CD1c-positive myeloid dendritic cell (primary cell): ENCODE data around the gene KAZALD1.

Experiments
- DNase-seq: peaks from one replicate; pipeline ENCODE4 v3.0.0-alpha.2; 2016; ENCODE audit errors: extremely low spot score

The KAZALD1 gene

DNA sequence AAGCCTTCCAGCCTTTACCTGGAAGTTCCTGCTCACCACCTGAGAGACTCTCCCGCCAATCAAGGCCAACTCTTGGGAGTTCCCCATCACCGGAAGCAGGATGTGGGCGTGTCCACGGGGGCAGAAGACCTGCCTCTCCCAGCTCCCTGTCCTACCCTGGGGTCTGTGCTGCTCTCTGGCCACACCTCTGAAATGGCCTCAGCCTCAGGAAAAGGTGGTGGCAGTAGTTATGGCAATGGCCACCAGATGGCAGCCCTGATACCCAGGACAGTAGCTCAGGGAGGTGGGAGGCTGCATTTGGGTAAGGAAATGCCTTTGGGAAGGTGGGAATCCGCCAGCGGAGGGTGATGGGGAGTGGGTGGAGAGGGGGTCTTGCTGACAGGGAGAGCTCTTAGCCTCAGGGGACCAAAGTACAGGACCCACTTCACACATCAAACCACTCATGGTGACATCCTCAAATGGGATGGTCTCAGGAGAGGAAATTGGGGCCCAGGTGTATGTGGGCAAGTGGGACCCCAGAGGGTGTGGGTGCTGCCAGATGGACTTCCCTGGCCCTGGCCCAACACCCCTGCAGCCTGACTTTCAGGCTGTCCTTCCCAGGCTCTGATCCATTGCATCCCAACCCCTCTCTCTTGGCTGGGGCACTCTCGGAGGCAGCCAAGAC is 33.9 kb downstream of the KAZALD1 start:
- DNase-seq, result peak; percentile 73

DNA sequence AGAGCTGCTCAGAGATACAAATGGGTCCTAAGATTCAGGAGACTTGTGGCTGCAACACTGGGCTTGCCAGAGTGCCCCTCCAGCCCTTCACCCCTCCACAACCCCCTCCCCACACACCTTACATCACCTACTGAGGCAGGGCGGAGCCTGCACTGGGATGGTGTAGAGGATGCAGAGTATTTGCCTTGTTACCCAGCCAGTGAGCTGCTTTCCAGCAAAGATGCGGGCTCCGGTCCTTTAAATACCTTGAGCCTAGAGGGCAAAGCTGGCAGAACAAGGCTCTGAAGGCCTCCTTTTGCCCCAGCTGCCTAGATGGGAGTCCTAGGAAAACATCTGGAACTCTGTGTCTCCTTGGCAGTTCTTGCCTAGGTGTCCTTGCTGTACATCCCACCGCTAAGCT is 34.6 kb downstream of the KAZALD1 start:
- DNase-seq, result no peak

DNA sequence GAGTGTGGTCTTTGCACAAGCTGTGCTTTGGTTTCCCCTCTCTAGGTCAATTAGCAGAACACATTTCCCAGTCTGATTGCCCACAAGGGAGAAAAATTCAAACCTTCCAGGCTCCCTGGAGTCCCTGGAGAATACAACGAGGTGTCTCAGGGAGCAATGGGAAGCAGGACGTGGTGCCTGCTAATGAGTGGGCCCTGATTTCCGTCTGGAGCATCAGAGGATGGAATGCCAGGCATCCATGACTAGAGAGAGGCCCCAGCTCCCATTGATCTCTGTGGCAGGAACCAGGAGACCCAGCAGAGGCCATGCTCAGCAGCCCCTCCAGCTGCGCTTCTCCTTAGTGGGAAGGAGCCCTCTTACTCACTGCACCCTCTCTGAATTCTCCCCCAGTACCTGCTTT is 36.1 kb downstream of the KAZALD1 start:
- DNase-seq, result no peak

DNA sequence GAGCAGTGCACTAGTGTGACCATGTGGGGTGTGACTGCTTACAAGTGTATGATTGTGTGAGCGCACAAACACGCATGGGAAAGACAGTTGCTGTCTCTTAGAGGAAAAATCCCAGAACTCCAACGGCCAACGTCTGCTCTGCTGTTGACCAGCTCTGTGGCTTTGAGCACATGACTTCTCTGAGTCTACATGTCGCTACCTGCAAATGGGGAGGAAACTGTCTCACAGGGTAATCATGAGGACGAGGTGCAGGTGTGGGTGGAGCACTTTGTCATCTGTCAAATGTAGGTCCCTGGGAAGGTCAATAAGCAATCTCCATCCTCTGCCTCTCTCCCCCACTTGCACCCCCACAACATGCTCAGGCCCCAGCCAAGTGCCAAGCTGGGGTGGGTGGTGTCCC is 38.1 kb downstream of the KAZALD1 start:
- DNase-seq, result no peak

DNA sequence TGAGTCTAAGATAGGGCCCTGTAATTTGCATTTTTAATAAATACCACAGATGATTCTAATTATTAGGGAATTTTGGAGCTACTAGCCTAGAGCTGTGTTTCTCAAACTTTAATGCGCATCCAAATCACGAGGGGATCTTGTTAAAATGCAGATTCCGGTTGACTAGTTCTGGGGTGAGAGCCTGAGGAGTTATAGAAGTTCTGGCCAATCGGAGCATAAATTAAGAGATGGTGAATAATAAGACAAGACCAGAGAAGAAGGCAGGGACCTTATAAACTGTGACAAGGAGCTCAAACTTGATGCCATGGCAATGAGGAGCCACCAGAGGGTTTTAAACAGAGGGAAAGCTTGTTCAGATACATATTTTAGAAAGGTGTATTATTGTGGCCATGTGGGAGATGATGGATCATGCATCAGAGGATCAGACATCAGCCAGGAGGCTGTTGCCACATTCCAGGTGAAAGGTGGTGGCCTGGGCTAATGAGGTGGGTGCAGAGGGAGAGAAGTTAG is 39.6 kb downstream of the KAZALD1 start:
- no peak for DNase-seq

DNA sequence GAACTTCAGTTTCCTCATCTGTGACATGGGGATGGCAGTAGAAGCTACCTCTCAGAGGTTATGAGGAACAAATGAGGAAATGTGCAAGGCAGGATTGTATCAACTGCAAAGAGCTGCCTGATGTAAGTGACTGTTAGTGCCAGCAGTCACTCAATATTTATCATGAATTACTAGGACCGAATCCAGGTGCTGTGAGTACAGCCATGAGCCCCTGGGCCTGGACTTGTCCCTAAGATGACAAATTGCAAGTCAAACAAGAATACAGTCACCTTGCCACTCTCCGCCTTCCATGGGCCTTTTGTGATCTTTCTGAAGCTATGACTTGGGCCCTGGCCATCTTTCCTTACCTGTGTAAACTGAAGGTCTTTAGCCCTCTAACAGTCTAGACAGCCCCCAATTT is 41.6 kb downstream of the KAZALD1 start:
- DNase-seq, result peak; percentile 17

DNA sequence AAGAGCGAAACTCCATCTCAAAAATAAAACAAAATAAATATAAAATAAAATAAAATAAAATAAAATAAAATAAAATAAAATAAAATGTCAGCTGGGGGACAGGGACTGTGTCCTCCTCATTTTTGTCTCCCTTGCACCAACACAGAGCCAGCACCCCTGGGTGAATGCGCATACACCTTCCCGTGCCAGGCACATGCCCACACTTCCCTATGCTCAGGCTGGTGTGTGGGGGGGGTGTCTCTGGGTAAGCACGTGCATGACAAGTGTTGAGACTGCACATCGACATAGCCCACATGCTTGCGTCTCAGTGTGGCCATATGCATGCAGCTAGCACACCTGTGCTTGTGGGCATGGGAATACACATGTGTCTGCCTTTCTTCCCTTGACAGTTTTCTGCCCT is 44.6 kb downstream of the KAZALD1 start:
- no peak for DNase-seq

DNA sequence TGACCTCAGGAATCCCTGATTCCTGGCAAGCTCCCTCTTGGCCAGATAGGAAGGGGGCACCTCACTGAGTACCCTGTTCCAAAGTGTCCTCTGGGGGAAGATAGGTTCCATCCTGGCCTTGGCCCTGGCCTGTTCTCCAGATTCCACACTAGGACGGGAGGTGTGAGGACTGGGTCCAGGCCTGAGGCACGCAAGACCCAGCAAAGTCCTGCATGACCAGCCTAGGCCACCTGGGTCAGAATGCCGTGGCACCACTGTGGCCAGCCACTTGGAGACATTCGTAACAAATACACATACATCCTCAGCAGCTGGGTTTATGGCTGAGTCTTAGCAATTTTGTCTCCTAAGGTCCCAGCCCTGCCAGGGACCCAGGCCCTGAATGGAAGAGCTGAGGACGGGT is 46.0 kb downstream of the KAZALD1 start:
- DNase-seq, result no peak

DNA sequence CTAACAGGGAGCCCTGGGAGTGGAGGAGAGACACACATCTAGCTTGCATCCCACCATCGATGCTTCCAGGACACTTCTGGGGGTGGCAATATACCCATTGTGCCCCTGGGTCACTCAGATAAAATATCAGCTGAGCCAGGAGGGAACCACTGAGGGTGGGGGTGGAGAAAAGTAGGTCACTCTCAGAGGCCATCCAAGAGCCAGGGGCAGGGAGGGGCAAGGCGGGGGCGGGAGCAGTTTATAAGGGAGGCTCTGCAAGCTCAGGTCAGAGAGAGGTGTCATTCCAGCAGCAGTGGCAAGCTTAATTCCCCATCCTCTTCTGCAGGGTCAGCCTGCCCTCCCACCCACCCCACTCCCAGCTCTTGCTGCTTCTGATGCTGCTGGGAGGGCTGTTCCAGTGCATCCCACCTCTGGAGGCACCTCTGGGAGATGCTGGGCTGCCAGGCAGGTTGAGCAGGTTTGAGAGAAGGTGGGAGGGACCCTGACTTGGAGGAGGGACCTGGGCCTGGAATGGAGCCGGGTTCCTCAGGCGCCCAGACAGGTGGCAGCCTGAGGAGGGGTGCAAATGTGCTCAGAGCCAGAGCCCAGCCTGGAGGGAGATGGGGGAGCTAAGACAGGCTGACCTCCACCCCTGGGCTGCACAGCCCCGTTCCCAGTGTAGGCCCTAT is 49.2 kb downstream of the KAZALD1 start:
- no peak for DNase-seq

DNA sequence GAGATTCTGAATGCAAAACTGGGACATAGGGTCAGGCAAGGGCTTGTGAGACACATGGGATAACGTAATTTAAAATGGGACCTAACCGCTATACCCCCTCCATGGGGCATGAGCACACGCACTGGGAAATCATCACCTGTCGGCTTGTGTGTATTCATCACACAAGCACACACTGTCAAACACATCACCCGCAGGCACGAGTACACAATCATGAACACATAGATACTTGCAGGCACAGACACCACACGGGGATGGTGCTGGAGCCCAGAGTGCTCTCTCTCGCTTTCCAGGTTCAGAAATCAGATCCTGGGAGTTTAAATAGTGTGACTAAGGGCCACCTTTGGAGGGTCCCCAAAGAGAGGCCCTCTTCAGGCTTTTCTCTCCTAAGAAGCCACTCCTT is 49.8 kb downstream of the KAZALD1 start:
- DNase-seq, result no peak

DNA sequence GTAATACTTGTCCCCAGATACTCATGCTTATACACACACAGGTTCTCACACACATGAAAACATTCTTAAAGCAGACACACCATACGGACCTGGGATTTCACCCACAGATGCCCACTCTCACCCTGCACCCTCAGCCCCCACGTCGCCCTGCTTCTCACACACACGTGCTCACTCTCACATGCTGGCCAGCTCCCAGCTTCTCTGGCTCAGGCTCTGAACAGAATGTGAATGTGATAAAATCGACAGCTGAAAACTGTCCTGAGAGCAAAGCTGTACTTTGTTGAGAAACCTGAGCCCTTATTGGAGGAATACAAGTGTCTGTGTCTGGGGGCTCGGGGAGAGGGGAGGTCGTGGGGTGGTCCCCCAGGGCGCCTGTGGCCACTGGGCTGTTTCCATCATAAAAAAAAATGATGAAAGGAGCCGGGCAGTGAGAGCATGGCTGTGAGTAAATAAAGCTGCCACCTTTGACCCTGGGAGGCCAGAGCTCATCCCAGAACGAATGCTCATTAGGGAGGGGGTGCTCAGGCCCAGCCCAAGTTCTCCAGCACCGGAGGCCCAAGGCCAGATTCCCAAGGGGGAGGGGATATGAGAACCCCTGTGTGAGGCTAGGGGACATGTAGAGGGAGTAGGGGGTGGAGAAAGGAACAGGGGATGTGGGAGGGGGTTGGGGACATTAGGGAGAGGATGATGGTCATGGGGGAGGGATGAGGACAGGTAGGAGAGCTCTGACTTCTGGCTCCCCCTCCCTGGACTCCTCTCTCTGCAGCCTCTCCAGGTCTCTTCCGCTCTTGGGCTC is 51.2 kb downstream of the KAZALD1 start:
- DNase-seq, result no peak

DNA sequence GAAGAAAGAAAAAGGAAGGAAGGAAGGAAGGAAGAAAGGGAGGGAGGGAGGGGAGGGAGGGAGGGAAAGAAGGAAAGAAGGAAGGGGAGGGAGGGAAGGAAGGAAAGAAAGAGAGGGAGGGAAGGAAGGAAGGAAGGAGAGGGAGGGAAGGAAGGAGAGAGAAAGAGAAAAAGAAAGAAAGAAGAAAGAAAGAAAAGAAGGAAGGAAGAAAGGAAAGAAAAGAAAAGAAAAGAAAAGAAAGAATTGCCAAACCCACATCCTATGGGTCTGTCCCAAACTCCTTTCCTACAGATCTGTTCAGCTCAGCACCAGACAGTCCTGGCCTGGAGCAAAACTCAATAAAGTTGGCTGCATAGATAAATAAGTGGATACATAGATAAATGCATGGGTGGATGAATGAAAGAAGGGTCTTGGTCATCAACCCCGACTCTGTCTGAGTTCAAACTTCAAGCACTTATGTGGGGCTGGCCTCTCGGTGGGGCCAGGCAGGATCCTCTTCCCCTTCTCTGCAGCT is 52.2 kb downstream of the KAZALD1 start:
- no peak for DNase-seq

DNA sequence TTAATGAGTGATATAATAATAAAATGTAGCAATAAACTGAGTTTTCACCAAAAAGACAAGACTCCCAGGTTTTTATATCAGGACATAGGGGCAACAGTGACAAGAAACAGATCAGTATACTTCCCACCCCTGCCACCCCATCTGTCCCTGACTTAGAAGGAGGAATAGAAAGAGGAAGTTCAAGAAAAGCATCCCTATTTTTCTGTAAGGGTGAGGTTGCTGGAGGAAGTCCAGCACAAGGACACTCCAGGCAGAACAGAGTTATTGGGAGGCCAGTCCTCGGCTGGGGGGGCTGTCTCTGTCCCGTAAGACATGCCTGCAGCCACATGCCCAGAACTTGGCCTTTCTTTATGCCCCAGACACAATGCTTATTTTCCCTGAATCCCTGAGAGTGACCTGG is 52.9 kb downstream of the KAZALD1 start:
- DNase-seq, result peak; percentile 59
